22Rv1 (cell line): ENCODE data around the gene TRNT1.
A peak's percentile ranks its signal among the peaks of the same experiment; 100 is the strongest.

Experiments
- H3K27ac ChIP-seq: fragments of 450-650 bp; 2 replicates; pipeline ENCODE4 v1.5.1; 2017
- ZFX ChIP-seq: fragments of 450-650 bp; IDR thresholded peaks from 2 replicates; pipeline ENCODE4 v1.6.1; 2017; ENCODE audit warnings: antibody characterized with exemption, borderline replicate concordance
- TF ChIP-seq, protein P1 (sequence below): fragments of 450-650 bp; IDR thresholded peaks from 2 replicates; pipeline ENCODE4 v1.5.1; 2017; ENCODE audit warnings: mild to moderate bottlenecking

The TRNT1 gene

DNA sequence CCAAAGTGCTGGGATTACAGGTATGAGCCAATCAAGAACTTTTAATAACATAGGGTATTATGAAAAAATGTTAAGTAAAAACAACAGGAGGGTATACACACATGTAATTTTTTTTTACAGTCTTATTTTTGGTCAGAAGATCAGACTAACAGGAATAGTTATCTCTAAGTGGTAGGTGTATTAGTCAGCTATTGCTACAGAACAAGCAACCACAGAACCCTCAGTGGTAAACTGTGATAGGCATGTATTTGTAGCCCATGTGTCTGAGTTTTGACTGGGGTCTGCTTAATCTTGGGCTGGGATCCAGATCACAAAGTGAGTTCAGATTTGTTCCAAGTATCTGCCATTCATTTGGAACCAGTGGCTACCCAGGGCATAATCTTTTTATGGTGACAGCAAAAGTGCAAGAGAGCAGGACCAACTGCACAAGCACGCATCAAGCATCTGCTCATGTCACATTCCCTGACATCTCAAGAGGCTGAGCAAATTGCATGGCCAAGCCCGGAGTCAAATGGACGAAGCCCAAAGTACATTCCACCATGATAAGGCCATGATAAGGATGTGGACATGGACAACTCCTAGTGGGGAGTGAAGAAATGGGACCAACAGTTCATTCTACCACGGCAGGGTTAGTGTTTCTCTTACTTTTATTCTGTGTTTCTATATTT, 13.6 kb upstream of the TRNT1 start:
- TF ChIP-seq ZFX, result no peak
- TF ChIP-seq, protein P1, sequence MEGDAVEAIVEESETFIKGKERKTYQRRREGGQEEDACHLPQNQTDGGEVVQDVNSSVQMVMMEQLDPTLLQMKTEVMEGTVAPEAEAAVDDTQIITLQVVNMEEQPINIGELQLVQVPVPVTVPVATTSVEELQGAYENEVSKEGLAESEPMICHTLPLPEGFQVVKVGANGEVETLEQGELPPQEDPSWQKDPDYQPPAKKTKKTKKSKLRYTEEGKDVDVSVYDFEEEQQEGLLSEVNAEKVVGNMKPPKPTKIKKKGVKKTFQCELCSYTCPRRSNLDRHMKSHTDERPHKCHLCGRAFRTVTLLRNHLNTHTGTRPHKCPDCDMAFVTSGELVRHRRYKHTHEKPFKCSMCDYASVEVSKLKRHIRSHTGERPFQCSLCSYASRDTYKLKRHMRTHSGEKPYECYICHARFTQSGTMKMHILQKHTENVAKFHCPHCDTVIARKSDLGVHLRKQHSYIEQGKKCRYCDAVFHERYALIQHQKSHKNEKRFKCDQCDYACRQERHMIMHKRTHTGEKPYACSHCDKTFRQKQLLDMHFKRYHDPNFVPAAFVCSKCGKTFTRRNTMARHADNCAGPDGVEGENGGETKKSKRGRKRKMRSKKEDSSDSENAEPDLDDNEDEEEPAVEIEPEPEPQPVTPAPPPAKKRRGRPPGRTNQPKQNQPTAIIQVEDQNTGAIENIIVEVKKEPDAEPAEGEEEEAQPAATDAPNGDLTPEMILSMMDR, result no peak
- H3K27ac ChIP-seq, result no peak overlapping the region

DNA sequence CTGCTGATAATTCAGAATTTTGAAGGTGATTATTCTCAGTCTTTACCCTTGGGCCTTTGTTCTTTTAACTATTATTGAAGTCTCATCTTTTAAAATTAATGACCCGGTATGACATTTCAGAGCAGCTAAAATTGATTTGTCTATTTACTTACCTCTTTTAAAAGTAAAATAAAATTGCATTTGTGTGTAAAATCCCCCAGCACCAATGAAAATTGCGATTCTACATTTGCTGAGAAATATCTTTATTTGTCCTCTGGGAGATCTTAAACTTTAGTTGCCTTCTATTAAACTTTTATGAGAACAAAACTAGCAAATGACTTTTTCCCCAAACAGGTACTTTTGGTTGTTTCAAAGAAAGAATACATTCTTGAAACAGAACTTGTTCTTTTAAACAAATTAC, 9.1 kb upstream of the TRNT1 start:
- peak overlapping the region; percentile 30; the same call in 1 of the 2 replicates for H3K27ac ChIP-seq
- no peak for TF ChIP-seq ZFX
- TF ChIP-seq, protein P1, result no peak

DNA sequence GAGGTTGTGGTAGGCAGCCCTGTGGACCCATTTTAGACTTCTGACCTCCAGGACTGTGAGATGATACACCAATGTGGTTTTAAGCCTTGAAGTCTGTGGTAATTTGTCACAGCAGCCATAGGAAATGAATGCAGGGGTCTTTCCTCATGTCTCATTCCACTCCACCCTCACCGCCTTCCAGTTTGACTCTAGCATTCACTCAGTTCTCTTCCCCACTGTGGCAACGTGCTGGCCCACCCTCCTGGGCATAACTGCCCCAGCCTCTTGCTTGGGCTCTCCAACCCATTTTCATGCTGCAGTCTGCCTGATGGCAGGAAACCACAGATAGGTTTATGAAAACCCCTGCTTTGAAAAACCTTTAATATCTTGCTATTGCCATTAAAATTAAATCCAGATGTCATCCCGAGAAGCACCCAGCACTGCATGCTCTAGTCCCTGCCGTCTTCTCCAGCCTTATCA, 7.3 kb upstream of the TRNT1 start:
- no peak for TF ChIP-seq ZFX
- TF ChIP-seq, protein P1, result no peak
- no peak overlapping the region for H3K27ac ChIP-seq

DNA sequence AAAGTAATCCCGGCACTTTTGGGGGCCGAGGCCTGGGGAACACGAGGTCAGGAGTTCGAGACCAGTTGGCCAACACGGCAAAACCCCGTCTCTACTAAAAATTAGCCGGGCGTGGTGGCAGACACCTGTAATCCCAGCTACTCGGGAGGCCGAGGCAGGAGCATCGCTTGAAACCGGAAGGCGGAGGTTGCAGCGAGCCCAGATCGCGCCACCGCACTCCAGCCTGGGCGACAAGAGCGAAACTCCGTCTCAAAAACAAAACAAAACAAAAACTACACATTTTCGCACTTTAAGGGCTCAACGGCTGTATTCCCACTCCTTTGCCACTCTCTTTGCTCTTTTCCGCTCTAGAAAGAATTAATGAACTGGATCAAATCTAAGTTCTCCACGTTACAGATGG, 763 bp upstream of the TRNT1 start:
- no peak for TF ChIP-seq ZFX
- TF ChIP-seq, protein P1, result no peak
- peak overlapping the region; percentile 90 for H3K27ac ChIP-seq

- H3K27ac ChIP-seq, result peak overlapping the region; percentile 90
- TF ChIP-seq, protein P1, result no peak
- TF ChIP-seq ZFX, result no peak
These were observed 781 bp downstream of the TRNT1 start for GRCh38 chr3:3127432-3128010.

GRCh38 chr3:3129579-3129978, 2.8 kb downstream of the TRNT1 start:
- H3K27ac ChIP-seq, result no peak overlapping the region
- TF ChIP-seq ZFX, result no peak
- TF ChIP-seq, protein P1, result no peak

GRCh38 chr3:3133500-3133899, 6.8 kb downstream of the TRNT1 start:
- no peak overlapping the region for H3K27ac ChIP-seq
- TF ChIP-seq, protein P1, result no peak
- TF ChIP-seq ZFX, result no peak
